Measurements from ENCODE around the gene RPS17.

Gene RPS17

DNA sequence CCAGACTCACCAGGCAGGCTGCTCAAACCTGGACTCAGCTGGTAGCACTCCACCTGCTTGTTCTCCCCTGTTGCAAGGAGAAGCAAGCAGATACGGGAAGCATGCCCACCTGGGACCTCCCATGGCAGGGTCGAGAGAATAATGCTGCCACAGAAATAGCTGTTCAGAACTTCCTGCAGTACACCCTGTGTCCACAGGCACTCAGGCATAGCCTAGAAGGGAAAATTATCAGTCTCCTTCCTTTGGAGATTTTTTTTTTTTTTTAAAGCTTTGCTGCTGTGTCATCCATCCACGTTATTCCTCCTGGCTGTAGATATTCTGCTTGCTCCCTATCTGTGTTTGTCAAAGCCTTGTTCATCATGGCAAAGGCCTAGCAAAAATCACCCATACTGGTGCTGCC lies 32.7 kb upstream of the RPS17 start:
- Histone ChIP-seq H3K36me3 (no peaks in the 10 kb centered on the region), H3K9me3 (no peaks in the 10 kb centered on the region), H3K27me3 (no peaks in the 10 kb centered on the region), H3K27ac (no peak overlapping the region), H3K4me1 (peaks cover 0 to 19% (median 12%) of the 10 kb centered on the region in 4 donors), H3K4me3 (no peak overlapping the region)
- TF ChIP-seq, protein P1, sequence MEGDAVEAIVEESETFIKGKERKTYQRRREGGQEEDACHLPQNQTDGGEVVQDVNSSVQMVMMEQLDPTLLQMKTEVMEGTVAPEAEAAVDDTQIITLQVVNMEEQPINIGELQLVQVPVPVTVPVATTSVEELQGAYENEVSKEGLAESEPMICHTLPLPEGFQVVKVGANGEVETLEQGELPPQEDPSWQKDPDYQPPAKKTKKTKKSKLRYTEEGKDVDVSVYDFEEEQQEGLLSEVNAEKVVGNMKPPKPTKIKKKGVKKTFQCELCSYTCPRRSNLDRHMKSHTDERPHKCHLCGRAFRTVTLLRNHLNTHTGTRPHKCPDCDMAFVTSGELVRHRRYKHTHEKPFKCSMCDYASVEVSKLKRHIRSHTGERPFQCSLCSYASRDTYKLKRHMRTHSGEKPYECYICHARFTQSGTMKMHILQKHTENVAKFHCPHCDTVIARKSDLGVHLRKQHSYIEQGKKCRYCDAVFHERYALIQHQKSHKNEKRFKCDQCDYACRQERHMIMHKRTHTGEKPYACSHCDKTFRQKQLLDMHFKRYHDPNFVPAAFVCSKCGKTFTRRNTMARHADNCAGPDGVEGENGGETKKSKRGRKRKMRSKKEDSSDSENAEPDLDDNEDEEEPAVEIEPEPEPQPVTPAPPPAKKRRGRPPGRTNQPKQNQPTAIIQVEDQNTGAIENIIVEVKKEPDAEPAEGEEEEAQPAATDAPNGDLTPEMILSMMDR (IDR thresholded peaks at IDR 0.05) = no peak
- no peak for DNase-seq
- intact Hi-C loops (cut with DNase I; ENCODE audit: low total_unique reads) = no loop called here

DNA sequence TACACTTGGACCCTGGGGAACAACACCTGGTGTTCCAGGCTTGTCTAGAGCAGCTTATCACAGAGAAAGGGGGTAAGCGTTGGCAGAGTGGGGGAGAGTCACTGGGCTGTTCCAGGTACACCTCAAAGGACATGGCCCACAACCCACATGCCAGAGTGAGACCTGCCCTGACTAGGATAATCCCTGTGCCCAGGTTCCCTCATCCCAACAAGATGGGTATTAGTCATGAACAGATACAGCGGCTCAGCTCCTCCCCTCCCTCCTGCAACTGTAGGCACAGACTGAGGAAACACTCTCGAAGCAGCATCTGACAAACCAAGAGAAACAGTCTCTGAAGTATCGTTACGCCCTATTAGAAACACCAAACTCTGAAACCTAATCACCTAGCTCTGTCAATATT lies 32.1 kb upstream of the RPS17 start:
- peak overlapping the region; percentile 61 to 69 for H3K27ac ChIP-seq
- intact Hi-C loops (cut with DNase I; ENCODE audit: low total_unique reads) = no loop called here
- H3K4me3 ChIP-seq = peak overlapping the region; percentile 46 to 56
- TF ChIP-seq, protein P1 (IDR thresholded peaks at IDR 0.05) = no peak
- no peaks in the 10 kb centered on the region for H3K36me3 ChIP-seq
- H3K27me3 ChIP-seq = no peaks in the 10 kb centered on the region
- DNase-seq = no peak
- H3K4me1 ChIP-seq = peaks cover 0 to 19% (median 12%) of the 10 kb centered on the region in 4 donors
- H3K9me3 ChIP-seq = no peaks in the 10 kb centered on the region

DNA sequence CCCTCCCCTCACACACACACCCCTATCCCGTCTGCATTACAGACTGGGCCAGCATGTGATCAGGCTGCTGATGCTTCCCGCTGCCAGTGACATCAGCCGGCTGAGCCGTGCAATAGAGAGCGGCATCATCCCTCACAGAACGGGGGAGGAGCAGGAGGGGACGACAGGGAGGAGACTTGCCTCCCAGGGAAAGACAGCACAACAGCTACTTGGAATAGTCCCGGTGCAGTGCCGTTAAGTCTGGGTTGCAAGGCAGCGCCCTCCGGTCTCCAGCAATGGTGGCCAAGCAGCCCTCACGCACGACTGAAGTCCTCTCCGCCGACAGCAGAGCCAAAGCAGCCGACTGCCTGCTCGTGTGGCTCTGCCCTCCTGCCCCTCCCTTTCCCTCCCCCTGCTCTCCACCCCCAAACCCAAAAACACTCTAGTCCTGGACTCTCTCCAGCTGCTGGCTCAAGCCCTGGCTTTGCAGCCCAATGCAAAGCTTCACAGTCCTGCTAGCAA lies 31.5 kb upstream of the RPS17 start:
- intact Hi-C loops (cut with DNase I; ENCODE audit: low total_unique reads) = no loop called here
- H3K4me1 ChIP-seq = peaks cover 0 to 19% (median 12%) of the 10 kb centered on the region in 4 donors
- H3K27me3 ChIP-seq = no peaks in the 10 kb centered on the region
- peak overlapping the region; percentile 61 to 69 for H3K27ac ChIP-seq
- TF ChIP-seq, protein P1 (IDR thresholded peaks at IDR 0.05) = no peak
- H3K36me3 ChIP-seq = no peaks in the 10 kb centered on the region
- peak; percentile 80 to 86 for DNase-seq
- no peaks in the 10 kb centered on the region for H3K9me3 ChIP-seq
- H3K4me3 ChIP-seq = peak overlapping the region; percentile 46 to 56

DNA sequence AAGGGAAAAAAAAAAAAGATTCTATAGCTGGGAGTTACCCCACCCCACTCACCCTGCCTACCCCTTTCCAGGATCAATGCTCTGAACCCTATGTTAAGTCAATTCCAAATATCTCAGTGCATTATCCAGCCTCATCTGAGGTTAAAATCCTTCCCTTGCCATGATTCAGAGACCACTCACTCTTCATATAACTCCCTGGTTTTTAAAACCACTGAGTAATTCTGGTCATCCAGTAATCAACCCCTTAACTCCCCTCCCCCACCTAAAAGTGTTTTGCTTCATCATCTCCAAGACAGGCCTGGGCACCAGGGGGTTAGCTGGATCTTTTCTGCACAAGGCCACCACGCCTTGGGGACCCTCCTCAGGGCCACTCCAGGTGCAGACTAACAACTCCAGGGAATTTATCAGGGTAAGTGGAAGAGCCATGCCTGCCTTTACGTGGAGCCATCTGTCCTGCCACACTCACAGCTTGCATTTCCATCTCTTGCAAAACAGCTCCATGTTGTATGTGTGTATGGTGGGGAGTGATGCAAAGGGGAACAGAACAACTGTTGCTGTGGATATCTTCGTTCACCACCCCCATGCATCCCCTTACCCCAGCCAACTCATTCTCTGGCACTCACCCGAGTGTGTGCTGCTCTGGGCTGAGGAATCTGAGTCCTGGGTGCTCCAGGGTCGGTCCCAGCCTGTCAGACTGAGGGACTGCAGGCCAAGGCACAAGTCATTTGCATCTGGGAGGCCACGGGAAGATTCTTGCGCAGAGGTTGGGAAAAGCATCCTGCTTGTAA lies 30.7 kb upstream of the RPS17 start:
- Histone ChIP-seq H3K27ac (peak overlapping the region; percentile 61 to 69), H3K36me3 (no peaks in the 10 kb centered on the region), H3K9me3 (no peaks in the 10 kb centered on the region), H3K27me3 (no peaks in the 10 kb centered on the region), H3K4me1 (peaks cover 0 to 19% (median 12%) of the 10 kb centered on the region in 4 donors), H3K4me3 (peak overlapping the region; percentile 46 to 56)
- intact Hi-C loops (cut with DNase I; ENCODE audit: low total_unique reads) = no loop called here
- DNase-seq = no peak
- TF ChIP-seq, protein P1 (IDR thresholded peaks at IDR 0.05) = no peak

DNA sequence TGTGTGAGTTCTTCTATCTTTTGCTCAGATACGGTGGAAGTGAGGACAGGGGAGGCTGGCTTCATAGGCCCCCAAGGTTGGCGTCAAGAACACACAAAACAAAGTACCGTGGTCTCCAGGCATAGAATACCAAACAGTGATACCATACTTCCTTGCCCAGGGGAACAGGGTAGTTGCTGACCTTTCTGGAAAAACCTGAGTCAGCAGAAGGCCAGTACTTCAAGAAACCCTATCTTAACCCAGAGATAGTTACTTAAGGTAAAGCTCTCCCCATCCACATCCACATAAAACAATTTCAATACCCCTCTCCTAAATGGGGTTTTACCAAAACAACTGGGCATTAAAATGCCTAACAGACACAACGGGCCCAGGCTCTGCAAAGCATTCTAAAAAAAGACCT lies 29.6 kb upstream of the RPS17 start:
- H3K4me1 ChIP-seq = peaks cover 0 to 19% (median 12%) of the 10 kb centered on the region in 4 donors
- DNase-seq = no peak
- TF ChIP-seq, protein P1 (IDR thresholded peaks at IDR 0.05) = no peak
- intact Hi-C loops (cut with DNase I; ENCODE audit: low total_unique reads) = no loop called here
- no peak overlapping the region for H3K27ac ChIP-seq
- no peaks in the 10 kb centered on the region for H3K9me3 ChIP-seq
- no peak overlapping the region for H3K4me3 ChIP-seq
- no peaks in the 10 kb centered on the region for H3K36me3 ChIP-seq
- no peaks in the 10 kb centered on the region for H3K27me3 ChIP-seq
